Heart left ventricle (tissue), 16 donors: ENCODE results near the gene COX8C. TPM values are rescaled to one million over a fixed set of nuclear protein-coding genes. Genes with fewer than 3 reads are reported as not detected.

ENCODE experiments used
- ATAC-seq, 4 donors: fragments of 200-7000 bp; cut with Tn5 transposase; one replicate each; pipeline ENCODE4 v1.9.1; 2020 to 2022; ENCODE audit warnings: moderate library complexity in 4 of 4, mild to moderate bottlenecking in 3 of 4, moderate number of reproducible peaks in 1 of 4
- DNase-seq, 5 donors: peaks; one replicate each; pipeline ENCODE4 v3.0.0-alpha.2; 2020
- H3K27ac ChIP-seq, 12 donors: fragments of 200-600 bp; sonication (generic) in 4 of 12; one replicate each; pipeline versions ENCODE4 v1.5.0 to v1.8.0; 2016 to 2022; ENCODE audit warnings: mild to moderate bottlenecking in 2 of 12
- H3K27me3 ChIP-seq, 9 donors: fragments of 200-600 bp; sonication (generic) in 2 of 9; one replicate each; pipeline versions ENCODE4 v1.5.1 to v1.8.0; 2016 to 2022; ENCODE audit warnings: mild to moderate bottlenecking in 3 of 9
- H3K36me3 ChIP-seq, 9 donors: fragments of 200-600 bp; sonication (generic) in 2 of 9; one replicate each; pipeline versions ENCODE4 v1.5.0 to v1.8.0; 2018 to 2022; ENCODE audit warnings: mild to moderate bottlenecking in 2 of 9
- H3K4me1 ChIP-seq, 12 donors: fragments of 200-600 bp; sonication (generic) in 4 of 12; one replicate each; pipeline versions ENCODE4 v1.5.0 to v1.8.0; 2016 to 2022; ENCODE audit warnings: mild to moderate bottlenecking in 3 of 12
- H3K4me3 ChIP-seq, 12 donors: fragments of 200-600 bp; sonication (generic) in 4 of 12; one replicate each; pipeline versions ENCODE4 v1.5.0 to v1.8.0; 2017 to 2022; ENCODE audit warnings: mild to moderate bottlenecking in 9 of 12, moderate library complexity in 4 of 12
- H3K9me3 ChIP-seq, 12 donors: fragments of 200-600 bp; sonication (generic) in 4 of 12; one replicate each; pipeline versions ENCODE4 v1.5.0 to v1.8.0; 2016 to 2022; ENCODE audit warnings: mild to moderate bottlenecking in 1 of 12
- POLR2A ChIP-seq, 2 donors: fragments of 450-650 bp; IDR thresholded peaks; one replicate each; pipeline ENCODE4 v1.6.1; 2017; ENCODE audit warnings: antibody characterized with exemption in 2 of 2, mild to moderate bottlenecking in 2 of 2, moderate library complexity in 2 of 2
- whole genome bisulfite sequencing, 4 donors: extraction: QIAGEN DNeasy Blood & Tissue Kit in 2 of 4; methylation state at CpG; one replicate each; pipeline versions ENCODE4 v1.1.5 to v1.1.7; 2013 to 2018; 5-methylcytosine and 5-hydroxymethylcytosine counted together
- intact Hi-C, 10 donors: fragments of 100-400 bp; cut with DNase I; formaldehyde crosslinking; loops; one replicate each; pipeline versions ENCODE4 v1.11.1 to v1.14.2; 2022
- polyA plus RNA-seq, 2 donors: library from polyadenylated mRNA; stranded (reverse); fragments of 200-250 nt; gene quantifications; one replicate each; pipeline ENCODE4 v1.2.3, GENCODE V29; 2013
- total RNA-seq, 9 donors: library from RNA; depleted of rRNA in 2 of 9; stranded (reverse); fragments of >200 nt in 2 of 9; fragmentation: NEBNext Ultra II Directional in 3 of 9; extraction: Animal tissue kit (Norgen Biotek cat#: 25700) in 3 of 9; gene quantifications; one replicate each; pipeline versions ENCODE4 v1.1.0 to v1.2.4, GENCODE V29; 2016 to 2023
- TF ChIP-seq, protein P1 (sequence below), 12 donors: fragments of 200-600 bp; sonication (generic) in 4 of 12; IDR thresholded peaks; one replicate each; pipeline versions ENCODE4 v1.5.0 to v1.8.0; 2018 to 2022; ENCODE audit warnings: antibody characterized with exemption in 12 of 12, mild to moderate bottlenecking in 5 of 12
- donor health status: ischemic (EF 13 %, LVEDD 7.1; RV severe dilation, severe dysfunction).
- donor health status: healthy with polysubstance abuse.
- donor health status: DM: no; HTN: yes; CAD: no.
- donor health status: DM: no; HTN: no; CAD: no.
- donor health status: ischemic (EF 25% LVEDD 6.9; RV normal size, moderate dysfunction).
- donor health status: ischemic (EF 25% LVEDD 5.7; RV mildly dilated, moderate dysfunction).
- donor health status: healthy.
- donor health status: DM: yes; HTN: yes; CAD: no.
- donor health status: ischemic (EF 35%, LVEDD 5.7; RV mildly dilated, moderate dysfunction).
- donor health status: nonischemic (EF 11% LVEDD 7.7; RV severe dilation, severe dysfunction).
- donor health status: DM: yes; HTN: yes; CAD: no.
- donor health status: PGD.
- donor health status: ischemic (EF 29% LVEDD 5.4; RV normal size, mild dysfunction).
- donor health status: nonischemic (EF 23%, LVEDD 6.1; RV moderate dilation, normal function).

Gene COX8C
- total and polyA plus RNA-seq, 11 donors: 0.60 to 2.0 (median 0.89) TPM; not detected in 5

DNA sequence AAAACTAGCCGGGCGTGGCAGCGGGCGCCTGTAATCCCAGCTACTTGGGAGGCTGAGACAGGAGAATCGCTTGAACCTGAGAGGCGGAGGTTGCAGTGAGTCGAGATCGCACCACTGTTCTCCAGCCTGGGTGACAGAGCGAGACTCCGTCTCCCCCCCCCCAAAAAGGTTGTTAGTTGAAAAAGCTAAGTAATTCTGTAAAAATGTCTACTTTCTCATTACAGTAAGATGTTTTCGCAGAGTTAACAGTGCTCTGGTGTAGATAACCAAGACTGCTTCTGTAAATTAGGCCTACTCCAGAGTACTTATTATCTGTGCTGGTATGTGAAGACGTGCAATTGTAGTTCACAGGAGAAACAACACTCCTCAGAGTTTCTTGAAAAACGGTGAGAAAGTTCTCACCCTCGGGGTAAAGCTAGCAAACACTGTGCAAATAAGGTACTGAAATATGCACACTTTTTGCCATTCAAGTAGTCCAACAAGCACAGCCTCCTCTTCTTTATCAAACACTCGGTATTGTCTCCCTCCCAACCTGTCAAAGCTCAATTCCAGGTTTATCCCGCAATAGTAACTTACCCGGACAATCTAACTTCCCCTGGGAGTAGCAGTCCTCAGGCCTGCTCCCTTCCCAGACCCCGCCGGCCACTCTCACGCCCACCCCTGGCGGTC is 15.1 kb upstream of the COX8C start:
- no peak for DNase-seq
- Histone ChIP-seq H3K4me1 (peaks cover 0 to 61% (median 30%) of the 10 kb centered on the region in 12 donors), H3K36me3 (no peaks in the 10 kb centered on the region), H3K4me3 (peak overlapping the region; percentile 61 to 98 (median 90)), H3K27me3 (no peaks in the 10 kb centered on the region), H3K9me3 (peaks cover 0 to 2% (median 0%) of the 10 kb centered on the region in 12 donors), H3K27ac (peak overlapping the region; percentile 87 to 99 (median 98))
- WGBS, 4 donors: 27 to 29% (median 28%) methylated on average over 18 to 21 of the region's 21 CpGs
- no peak for ATAC-seq
- TF ChIP-seq, protein P1, sequence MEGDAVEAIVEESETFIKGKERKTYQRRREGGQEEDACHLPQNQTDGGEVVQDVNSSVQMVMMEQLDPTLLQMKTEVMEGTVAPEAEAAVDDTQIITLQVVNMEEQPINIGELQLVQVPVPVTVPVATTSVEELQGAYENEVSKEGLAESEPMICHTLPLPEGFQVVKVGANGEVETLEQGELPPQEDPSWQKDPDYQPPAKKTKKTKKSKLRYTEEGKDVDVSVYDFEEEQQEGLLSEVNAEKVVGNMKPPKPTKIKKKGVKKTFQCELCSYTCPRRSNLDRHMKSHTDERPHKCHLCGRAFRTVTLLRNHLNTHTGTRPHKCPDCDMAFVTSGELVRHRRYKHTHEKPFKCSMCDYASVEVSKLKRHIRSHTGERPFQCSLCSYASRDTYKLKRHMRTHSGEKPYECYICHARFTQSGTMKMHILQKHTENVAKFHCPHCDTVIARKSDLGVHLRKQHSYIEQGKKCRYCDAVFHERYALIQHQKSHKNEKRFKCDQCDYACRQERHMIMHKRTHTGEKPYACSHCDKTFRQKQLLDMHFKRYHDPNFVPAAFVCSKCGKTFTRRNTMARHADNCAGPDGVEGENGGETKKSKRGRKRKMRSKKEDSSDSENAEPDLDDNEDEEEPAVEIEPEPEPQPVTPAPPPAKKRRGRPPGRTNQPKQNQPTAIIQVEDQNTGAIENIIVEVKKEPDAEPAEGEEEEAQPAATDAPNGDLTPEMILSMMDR (IDR thresholded peaks at IDR 0.05): no peak
- no peak for TF ChIP-seq POLR2A (IDR thresholded peaks at IDR 0.05)
- intact Hi-C loops: loop anchor here in 4 of 10 donors (5.0 to 10.0 kb wide), 2 partner anchors 125 to 127 kb away; partner anchors contain the start of genes GON7 (in 4 of the 4) and UBR7 (in 4 of the 4)

DNA sequence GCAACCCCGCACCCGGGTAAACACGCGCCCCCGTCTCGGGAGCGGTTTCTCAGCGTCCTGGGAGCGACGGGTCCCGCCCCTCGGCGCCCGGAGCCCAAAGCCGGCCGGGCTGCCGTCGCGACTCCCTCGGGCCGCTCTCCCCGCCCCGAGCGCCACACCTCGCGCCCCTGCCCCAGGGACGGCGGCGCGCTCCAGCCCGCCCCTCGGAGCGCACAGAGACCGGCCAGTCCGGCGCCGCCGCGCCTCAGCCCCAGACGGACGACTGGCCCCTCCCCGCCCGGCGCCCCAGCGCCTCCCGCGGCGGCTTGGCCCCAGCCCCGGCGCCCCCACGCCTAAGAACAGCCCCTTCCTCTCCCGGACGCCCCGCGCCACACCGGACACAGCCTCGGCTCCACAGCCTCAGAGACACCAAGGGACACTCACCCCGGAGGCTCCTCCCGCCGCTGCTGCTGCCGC is 14.6 kb upstream of the COX8C start:
- Histone ChIP-seq H3K9me3 (peaks cover 0 to 8% (median 0%) of the 10 kb centered on the region in 12 donors), H3K27me3 (no peaks in the 10 kb centered on the region), H3K27ac (peak overlapping the region; percentile 87 to 99 (median 98)), H3K4me3 (peak overlapping the region; percentile 61 to 98 (median 90)), H3K4me1 (peaks cover 0 to 56% (median 28%) of the 10 kb centered on the region in 12 donors), H3K36me3 (peaks cover 0 to 1% (median 0%) of the 10 kb centered on the region in 9 donors)
- TF ChIP-seq POLR2A (IDR thresholded peaks at IDR 0.05): no peak
- TF ChIP-seq, protein P1 (IDR thresholded peaks at IDR 0.05): peak in 1 of 12 donors; percentile 14
- WGBS, 4 donors: 0 to 1% (median 0%) methylated on average over 10 to 61 of the region's 61 CpGs; no CpG with 5 or more reads in 1 of the 4 donors
- ATAC-seq (peak; percentile 6 to 88 (median 72)), DNase-seq (peak; percentile 67 to 80 (median 72))
- intact Hi-C loops: loop anchor here in 4 of 10 donors (5.0 to 10.0 kb wide), 2 partner anchors 125 to 128 kb away; partner anchors contain the start of genes GON7 (in 4 of the 4) and UBR7 (in 4 of the 4)

DNA sequence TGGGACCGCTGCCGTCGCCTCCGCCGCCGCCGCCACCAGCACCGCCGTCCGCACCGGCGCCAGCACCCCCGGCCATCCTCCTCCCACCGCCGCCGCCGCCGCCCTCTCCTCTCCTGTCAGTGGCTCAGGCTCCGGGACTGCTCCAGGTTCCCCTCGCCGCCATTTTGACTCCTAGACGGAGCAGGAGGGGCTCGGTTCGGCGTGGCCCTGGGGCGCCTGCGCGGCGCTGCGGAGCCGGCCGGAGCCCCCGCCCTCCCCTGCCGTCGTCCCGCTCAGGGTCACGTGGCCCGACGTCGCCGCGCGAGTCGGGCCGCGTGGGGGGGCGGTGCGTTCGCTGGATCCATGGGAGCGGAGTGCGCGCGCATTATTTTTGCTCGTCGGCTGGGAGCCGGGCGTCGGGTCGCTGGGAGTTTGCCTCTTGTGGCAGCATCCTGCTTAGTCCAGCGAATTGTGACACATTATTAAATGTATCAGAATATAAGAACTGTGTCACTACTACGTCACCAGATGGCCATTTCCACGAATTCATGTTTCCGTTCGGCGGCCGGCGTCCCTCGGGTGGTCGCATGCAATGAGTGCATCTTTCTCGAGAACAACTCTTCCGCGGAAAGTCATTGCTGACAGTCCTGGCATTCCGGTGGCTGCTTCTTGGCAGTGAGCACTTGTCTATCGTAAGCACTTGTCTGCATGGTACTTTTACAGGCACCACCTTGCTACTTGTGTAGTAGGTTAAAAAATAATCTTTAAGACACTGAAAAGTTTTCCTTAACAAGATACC is 13.9 kb upstream of the COX8C start, which contains the start of gene BTBD7:
Gene BTBD7 (minus strand): TSS at position 184 of the 778 bp plus-strand sequence. CDS start 36,985 bp downstream, outside the sequence.
- Histone ChIP-seq H3K9me3 (peaks cover 0 to 11% (median 0%) of the 10 kb centered on the region in 12 donors), H3K4me3 (peak within 1 kb of the TSS; percentile 61 to 98 (median 90)), H3K27me3 (no peaks in the 10 kb centered on the region), H3K27ac (peak within 1 kb of the TSS; percentile 87 to 99 (median 98)), H3K4me1 (peaks cover 0 to 50% (median 28%) of the 10 kb centered on the region in 12 donors), H3K36me3 (peaks cover 0 to 2% (median 0%) of the 10 kb centered on the region in 9 donors)
- intact Hi-C loops: loop anchor here in 4 of 10 donors (5.0 to 10.0 kb wide), 2 partner anchors 126 to 128 kb away; partner anchors contain the start of genes GON7 (in 4 of the 4) and UBR7 (in 4 of the 4)
- ATAC-seq: peak; percentile 97 to 99 (median 98)
- TF ChIP-seq, protein P1 (IDR thresholded peaks at IDR 0.05): peak in 4 of 12 donors; percentile 13 to 44 (median 40)
- TF ChIP-seq POLR2A (IDR thresholded peaks at IDR 0.05): peak in 1 of 2 donors; percentile 69
- peak; percentile 95 to 97 (median 96) for DNase-seq
- 0% methylated on average over 28 to 74 of the region's 74 CpGs for WGBS, 4 donors
